Measurements from ENCODE around the gene LMCD1. TPM values are rescaled to one million over a fixed set of nuclear protein-coding genes. Genes with fewer than 3 reads are reported as not detected.

The LMCD1 gene
- total RNA-seq, 4 donors from 2014 or later = 13.9 to 64.6 (median 25.6) TPM

DNA sequence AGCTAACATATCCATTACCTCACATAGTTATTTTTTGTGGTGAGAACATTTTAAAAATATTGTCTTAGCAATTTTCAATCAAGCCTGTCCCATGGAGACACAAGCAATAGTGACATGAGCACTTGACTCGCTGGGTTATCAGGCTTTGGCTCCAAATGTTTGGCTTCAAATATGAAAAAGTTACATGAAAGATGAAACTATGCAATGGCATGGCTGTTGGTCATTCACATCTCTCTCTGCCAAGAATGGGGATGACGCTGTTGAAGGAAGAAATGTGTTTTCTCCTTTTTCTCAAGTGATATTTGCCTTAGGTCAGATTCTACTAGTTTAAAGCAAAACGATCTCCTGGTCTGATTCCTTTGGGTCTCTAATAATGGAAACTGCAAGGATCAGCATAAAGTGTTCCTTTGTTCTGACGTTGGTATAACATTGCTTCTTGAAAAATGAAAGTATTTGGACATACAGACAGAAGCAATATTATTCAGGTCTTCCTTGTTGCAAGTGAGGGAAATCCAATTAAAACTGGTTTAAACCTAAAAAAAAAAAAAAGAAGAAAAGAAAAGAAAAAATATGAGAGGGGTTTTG, 71.8 kb downstream of the LMCD1 start:
- H3K36me3 ChIP-seq = no peaks in the 10 kb centered on the region
- H3K4me3 ChIP-seq (replicated peaks in 1 of 3) = no peak overlapping the region
- no peak overlapping the region for H3K27ac ChIP-seq
- no peak for DNase-seq
- 70 to 73% methylated on average over 4 of the region's 4 CpGs for WGBS, 2 donors
- TF ChIP-seq, protein P1, sequence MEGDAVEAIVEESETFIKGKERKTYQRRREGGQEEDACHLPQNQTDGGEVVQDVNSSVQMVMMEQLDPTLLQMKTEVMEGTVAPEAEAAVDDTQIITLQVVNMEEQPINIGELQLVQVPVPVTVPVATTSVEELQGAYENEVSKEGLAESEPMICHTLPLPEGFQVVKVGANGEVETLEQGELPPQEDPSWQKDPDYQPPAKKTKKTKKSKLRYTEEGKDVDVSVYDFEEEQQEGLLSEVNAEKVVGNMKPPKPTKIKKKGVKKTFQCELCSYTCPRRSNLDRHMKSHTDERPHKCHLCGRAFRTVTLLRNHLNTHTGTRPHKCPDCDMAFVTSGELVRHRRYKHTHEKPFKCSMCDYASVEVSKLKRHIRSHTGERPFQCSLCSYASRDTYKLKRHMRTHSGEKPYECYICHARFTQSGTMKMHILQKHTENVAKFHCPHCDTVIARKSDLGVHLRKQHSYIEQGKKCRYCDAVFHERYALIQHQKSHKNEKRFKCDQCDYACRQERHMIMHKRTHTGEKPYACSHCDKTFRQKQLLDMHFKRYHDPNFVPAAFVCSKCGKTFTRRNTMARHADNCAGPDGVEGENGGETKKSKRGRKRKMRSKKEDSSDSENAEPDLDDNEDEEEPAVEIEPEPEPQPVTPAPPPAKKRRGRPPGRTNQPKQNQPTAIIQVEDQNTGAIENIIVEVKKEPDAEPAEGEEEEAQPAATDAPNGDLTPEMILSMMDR (IDR thresholded peaks at IDR 0.05) = no peak
- TF ChIP-seq POLR2A (IDR thresholded peaks at IDR 0.05) = no peak
- no peaks in the 10 kb centered on the region for H3K9me3 ChIP-seq
- H3K4me1 ChIP-seq = no peaks in the 10 kb centered on the region
- intact Hi-C loops (cut with DNase I) = no loop called here
- H3K27me3 ChIP-seq = no peaks in the 10 kb centered on the region

DNA sequence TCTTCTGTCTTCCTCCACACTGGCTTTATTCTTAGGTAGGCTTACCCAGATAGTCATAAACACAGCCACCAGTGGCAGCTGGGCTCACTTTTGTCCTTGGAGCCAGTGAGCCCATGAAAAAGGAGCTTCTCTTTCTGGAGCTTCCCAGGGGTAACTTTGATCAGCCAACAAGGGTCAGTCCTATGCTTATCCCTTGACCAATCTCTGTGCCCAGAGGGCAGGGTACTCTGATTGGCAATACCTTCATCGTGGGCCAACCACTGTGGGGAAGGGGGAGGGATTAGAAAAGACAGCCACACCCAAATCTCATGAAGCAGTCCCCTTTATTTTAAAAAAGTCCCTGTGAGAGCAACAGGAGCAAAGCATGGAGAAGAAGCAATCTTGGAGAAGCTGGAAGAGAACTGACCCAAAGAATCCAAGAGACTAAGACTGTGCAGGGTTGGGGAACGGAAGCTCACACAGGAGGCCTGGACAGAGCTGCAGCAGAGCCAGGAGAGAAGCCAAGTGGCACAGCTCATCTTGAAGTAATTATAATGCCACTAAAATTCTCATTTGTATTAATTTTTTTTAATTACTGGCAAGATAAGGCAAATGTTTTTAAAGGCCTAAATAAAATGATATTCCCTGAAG, 72.5 kb downstream of the LMCD1 start:
- WGBS, 2 donors = 72 to 73% methylated on average over 2 of the region's 2 CpGs
- Histone ChIP-seq H3K36me3 (no peaks in the 10 kb centered on the region), H3K4me1 (no peaks in the 10 kb centered on the region), H3K9me3 (no peaks in the 10 kb centered on the region), H3K27me3 (no peaks in the 10 kb centered on the region), H3K4me3 (replicated peaks in 1 of 3) (no peak overlapping the region), H3K27ac (no peak overlapping the region)
- TF ChIP-seq, protein P1 (IDR thresholded peaks at IDR 0.05) = no peak
- TF ChIP-seq POLR2A (IDR thresholded peaks at IDR 0.05) = no peak
- intact Hi-C loops (cut with DNase I) = no loop called here
- no peak for DNase-seq

DNA sequence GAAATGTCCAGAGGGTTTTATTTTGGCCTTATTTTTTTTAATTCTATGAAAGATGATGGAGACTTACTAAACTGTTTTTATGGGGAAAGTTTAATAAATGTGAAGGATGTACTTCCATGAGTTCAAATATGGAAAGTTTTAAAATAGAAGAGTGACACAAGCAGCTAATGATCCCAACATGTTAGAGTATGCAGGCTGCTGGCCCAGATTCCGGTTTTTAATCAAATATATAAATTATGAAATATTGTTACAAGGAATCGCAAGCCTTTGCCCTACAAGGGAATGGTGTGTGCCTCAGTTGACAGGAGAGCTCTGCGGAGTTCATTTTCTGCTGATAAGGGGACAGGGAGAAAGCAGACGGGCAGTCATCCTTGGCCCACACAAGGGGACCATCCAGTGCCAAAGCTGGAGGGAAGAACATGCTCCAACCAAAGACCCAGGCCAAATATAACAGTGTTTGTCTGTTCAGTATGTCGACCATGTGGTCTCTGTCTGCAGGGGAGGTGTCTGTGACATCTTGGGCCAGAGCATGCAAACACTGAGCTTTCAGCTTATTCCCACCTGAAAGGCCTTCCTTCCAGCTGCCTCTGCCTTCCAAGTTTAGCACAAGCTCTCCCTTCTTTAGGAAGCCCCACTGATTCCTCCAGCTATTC, 73.2 kb downstream of the LMCD1 start:
- intact Hi-C loops (cut with DNase I) = no loop called here
- Histone ChIP-seq H3K36me3 (no peaks in the 10 kb centered on the region), H3K9me3 (no peaks in the 10 kb centered on the region), H3K27me3 (no peaks in the 10 kb centered on the region), H3K4me3 (replicated peaks in 1 of 3) (no peak overlapping the region), H3K27ac (no peak overlapping the region), H3K4me1 (no peaks in the 10 kb centered on the region)
- no peak for DNase-seq
- TF ChIP-seq, protein P1 (IDR thresholded peaks at IDR 0.05) = no peak
- TF ChIP-seq POLR2A (IDR thresholded peaks at IDR 0.05) = no peak
- WGBS, 2 donors = 76 to 77% methylated on average over 5 of the region's 5 CpGs

DNA sequence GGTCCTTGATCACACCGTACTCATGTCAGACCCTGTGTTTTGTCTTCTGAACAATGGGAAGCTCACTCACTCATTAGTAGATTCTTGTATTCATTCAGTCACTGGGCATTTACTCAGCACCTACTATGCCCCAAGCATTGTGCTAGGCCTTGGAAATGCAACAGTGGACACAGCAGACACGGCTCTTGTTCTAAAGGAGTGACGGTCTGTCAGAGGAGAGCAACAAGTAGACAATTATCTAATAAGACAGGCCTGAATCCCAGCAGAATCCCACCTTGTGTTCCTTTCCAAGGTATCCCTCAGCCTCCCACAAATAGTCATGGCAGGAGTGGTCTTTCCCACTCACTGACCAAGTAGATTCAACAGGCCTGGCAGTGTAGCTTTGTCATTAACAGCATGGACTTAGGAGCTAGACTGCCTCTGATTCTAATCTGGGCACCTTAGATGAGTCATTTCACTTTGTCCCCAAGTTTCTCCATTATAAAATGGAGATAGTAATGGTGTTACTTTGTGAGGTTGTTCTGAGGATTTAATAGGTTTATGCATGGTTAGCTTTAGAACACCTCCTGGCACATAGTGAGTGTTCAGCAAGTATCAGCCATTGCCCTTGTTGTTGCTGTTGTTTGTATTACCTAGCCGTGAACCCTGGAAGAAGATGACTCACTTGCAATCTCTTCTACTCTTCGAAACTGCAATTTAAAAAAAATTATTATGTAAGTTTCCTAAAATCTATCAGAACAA, 73.9 kb downstream of the LMCD1 start:
- Histone ChIP-seq H3K27ac (no peak overlapping the region), H3K9me3 (no peaks in the 10 kb centered on the region), H3K4me1 (no peaks in the 10 kb centered on the region), H3K36me3 (no peaks in the 10 kb centered on the region), H3K27me3 (no peaks in the 10 kb centered on the region), H3K4me3 (replicated peaks in 1 of 3) (no peak overlapping the region)
- no peak for DNase-seq
- no peak for TF ChIP-seq POLR2A (IDR thresholded peaks at IDR 0.05)
- TF ChIP-seq, protein P1 (IDR thresholded peaks at IDR 0.05) = no peak
- intact Hi-C loops (cut with DNase I) = no loop called here
- 81 to 83% methylated on average over 5 of the region's 5 CpGs for WGBS, 2 donors
